ENCODE measurements around the gene TSHZ2.
"Not testable (repeated sequence)": the region's sequence is repeated elsewhere in the genome, so short reads cannot be mapped to it uniquely, and the experiment has no call there.

TSHZ2 gene

GRCh38 chr20:53366928-53367327 is 394.8 kb downstream of the TSHZ2 start:
- DNase-seq = not testable (repeated sequence)

GRCh38 chr20:53369871-53370270 is 397.7 kb downstream of the TSHZ2 start:
- DNase-seq = no peak

- no peak for DNase-seq
These were observed 398.3 kb downstream of the TSHZ2 start for GRCh38 chr20:53370345-53370961.

GRCh38 chr20:53371216-53371615 is 399.1 kb downstream of the TSHZ2 start:
- DNase-seq = no peak

- no peak for DNase-seq
These were observed 403.9 kb downstream of the TSHZ2 start for GRCh38 chr20:53376021-53376420.

GRCh38 chr20:53379014-53379832 is 407.1 kb downstream of the TSHZ2 start:
- no peak for DNase-seq

- DNase-seq = no peak
These were observed 407.6 kb downstream of the TSHZ2 start for GRCh38 chr20:53379833-53380120.

GRCh38 chr20:53381568-53382262 is 409.6 kb downstream of the TSHZ2 start:
- no peak for DNase-seq

GRCh38 chr20:53382263-53382844 is 410.2 kb downstream of the TSHZ2 start:
- no peak for DNase-seq

GRCh38 chr20:53383916-53384315 is 411.8 kb downstream of the TSHZ2 start:
- no peak for DNase-seq

- DNase-seq = no peak
These were observed 412.2 kb downstream of the TSHZ2 start for GRCh38 chr20:53384392-53384791.

- no peak for DNase-seq
These were observed 414.0 kb downstream of the TSHZ2 start for GRCh38 chr20:53385941-53386767.

GRCh38 chr20:53387983-53388675 is 416.0 kb downstream of the TSHZ2 start:
- peak; percentile 32 for DNase-seq

- DNase-seq = no peak
These were observed 417.6 kb downstream of the TSHZ2 start for GRCh38 chr20:53389516-53390300.

- no peak for DNase-seq
These were observed 418.6 kb downstream of the TSHZ2 start for GRCh38 chr20:53390770-53391169.

GRCh38 chr20:53394433-53394832 is 422.3 kb downstream of the TSHZ2 start:
- DNase-seq = no peak

GRCh38 chr20:53395188-53395923 is 423.2 kb downstream of the TSHZ2 start:
- no peak for DNase-seq

GRCh38 chr20:53399083-53399482 is 426.9 kb downstream of the TSHZ2 start:
- DNase-seq = no peak

- no peak for DNase-seq
These were observed 427.6 kb downstream of the TSHZ2 start for GRCh38 chr20:53399592-53400335.
